ENCODE measurements around the gene ABHD5.
A peak's percentile ranks its signal among the peaks of the same experiment; 100 is the strongest.

The ABHD5 gene

GRCh38 chr3:43689766-43690399 lies 855 bp upstream of the ABHD5 start:
- peaks cover 3% of the 10 kb centered on the region for H3F3A ChIP-seq (ENCODE audit: control insufficient read depth, insufficient read depth)
- H3K4me2 ChIP-seq (ENCODE audit: low read length) = peak overlapping the region; percentile 98
- H3K79me2 ChIP-seq (ENCODE audit: control insufficient read depth, low read length) = peaks cover 33% of the 10 kb centered on the region
- no peak for TF ChIP-seq EZH2phosphoT487 (IDR thresholded peaks at IDR 0.05; ENCODE audit: borderline replicate concordance, low read length)
- TF ChIP-seq, protein P1, sequence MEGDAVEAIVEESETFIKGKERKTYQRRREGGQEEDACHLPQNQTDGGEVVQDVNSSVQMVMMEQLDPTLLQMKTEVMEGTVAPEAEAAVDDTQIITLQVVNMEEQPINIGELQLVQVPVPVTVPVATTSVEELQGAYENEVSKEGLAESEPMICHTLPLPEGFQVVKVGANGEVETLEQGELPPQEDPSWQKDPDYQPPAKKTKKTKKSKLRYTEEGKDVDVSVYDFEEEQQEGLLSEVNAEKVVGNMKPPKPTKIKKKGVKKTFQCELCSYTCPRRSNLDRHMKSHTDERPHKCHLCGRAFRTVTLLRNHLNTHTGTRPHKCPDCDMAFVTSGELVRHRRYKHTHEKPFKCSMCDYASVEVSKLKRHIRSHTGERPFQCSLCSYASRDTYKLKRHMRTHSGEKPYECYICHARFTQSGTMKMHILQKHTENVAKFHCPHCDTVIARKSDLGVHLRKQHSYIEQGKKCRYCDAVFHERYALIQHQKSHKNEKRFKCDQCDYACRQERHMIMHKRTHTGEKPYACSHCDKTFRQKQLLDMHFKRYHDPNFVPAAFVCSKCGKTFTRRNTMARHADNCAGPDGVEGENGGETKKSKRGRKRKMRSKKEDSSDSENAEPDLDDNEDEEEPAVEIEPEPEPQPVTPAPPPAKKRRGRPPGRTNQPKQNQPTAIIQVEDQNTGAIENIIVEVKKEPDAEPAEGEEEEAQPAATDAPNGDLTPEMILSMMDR (IDR thresholded peaks at IDR 0.05; ENCODE audit: low read depth, low read length, poor library complexity, severe bottlenecking) = no peak
- no peaks in the 10 kb centered on the region for H3K9me3 ChIP-seq (ENCODE audit: control insufficient read depth, insufficient read depth, low read length)
- no peak overlapping the region for H3K27ac ChIP-seq (ENCODE audit: low read depth, low read length)
- peak overlapping the region; percentile 85 for H3K4me3 ChIP-seq (ENCODE audit: low read length)
- H3K27me3 ChIP-seq (ENCODE audit: control insufficient read depth, low read length) = peaks cover 8% of the 10 kb centered on the region; the same call in 1 of the 2 replicates
- H4K20me1 ChIP-seq (ENCODE audit: control insufficient read depth, insufficient read depth, low read depth, low read length) = no peaks in the 10 kb centered on the region
- H3K4me1 ChIP-seq (ENCODE audit: control insufficient read depth, low read length) = peaks cover 26% of the 10 kb centered on the region
- no peaks in the 10 kb centered on the region; the same call in 1 of the 2 replicates for H3K9me2 ChIP-seq (replicated peaks; ENCODE audit: control insufficient read depth, low read length)
- no peaks in the 10 kb centered on the region for H3K36me3 ChIP-seq (ENCODE audit: control insufficient read depth, low read length)

- TF ChIP-seq, protein P1 (IDR thresholded peaks at IDR 0.05; ENCODE audit: low read depth, low read length, poor library complexity, severe bottlenecking) = peak; percentile 7
- no peak for TF ChIP-seq EZH2phosphoT487 (IDR thresholded peaks at IDR 0.05; ENCODE audit: borderline replicate concordance, low read length)
- no peaks in the 10 kb centered on the region for H4K20me1 ChIP-seq (ENCODE audit: control insufficient read depth, insufficient read depth, low read depth, low read length)
- peaks cover 3% of the 10 kb centered on the region for H3F3A ChIP-seq (ENCODE audit: control insufficient read depth, insufficient read depth)
- H3K36me3 ChIP-seq (ENCODE audit: control insufficient read depth, low read length) = no peaks in the 10 kb centered on the region
- H3K9me3 ChIP-seq (ENCODE audit: control insufficient read depth, insufficient read depth, low read length) = no peaks in the 10 kb centered on the region
- peak overlapping the region; percentile 46 for H3K27ac ChIP-seq (ENCODE audit: low read depth, low read length)
- H3K4me3 ChIP-seq (ENCODE audit: low read length) = peak overlapping the region; percentile 85
- peaks cover 8% of the 10 kb centered on the region; the same call in 1 of the 2 replicates for H3K27me3 ChIP-seq (ENCODE audit: control insufficient read depth, low read length)
- H3K4me1 ChIP-seq (ENCODE audit: control insufficient read depth, low read length) = peaks cover 26% of the 10 kb centered on the region
- peaks cover 44% of the 10 kb centered on the region for H3K79me2 ChIP-seq (ENCODE audit: control insufficient read depth, low read length)
- H3K4me2 ChIP-seq (ENCODE audit: low read length) = peak overlapping the region; percentile 98
- H3K9me2 ChIP-seq (replicated peaks; ENCODE audit: control insufficient read depth, low read length) = no peaks in the 10 kb centered on the region; the same call in 1 of the 2 replicates
Observed at GRCh38 chr3:43691120-43691995, 620 bp downstream of the ABHD5 start.

- Histone ChIP-seq H3K9me2 (replicated peaks; ENCODE audit: control insufficient read depth, low read length) (no peaks in the 10 kb centered on the region; the same call in 1 of the 2 replicates), H3K9me3 (ENCODE audit: control insufficient read depth, insufficient read depth, low read length) (no peaks in the 10 kb centered on the region), H3K4me2 (ENCODE audit: low read length) (peak overlapping the region; percentile 98), H3K36me3 (ENCODE audit: control insufficient read depth, low read length) (no peaks in the 10 kb centered on the region), H3F3A (ENCODE audit: control insufficient read depth, insufficient read depth) (peaks cover 3% of the 10 kb centered on the region), H4K20me1 (ENCODE audit: control insufficient read depth, insufficient read depth, low read depth, low read length) (no peaks in the 10 kb centered on the region), H3K27ac (ENCODE audit: low read depth, low read length) (peak overlapping the region; percentile 46; the same call in 1 of the 2 replicates), H3K27me3 (ENCODE audit: control insufficient read depth, low read length) (peaks cover 8% of the 10 kb centered on the region; the same call in 1 of the 2 replicates), H3K4me1 (ENCODE audit: control insufficient read depth, low read length) (peaks cover 26% of the 10 kb centered on the region), H3K4me3 (ENCODE audit: low read length) (peak overlapping the region; percentile 85), H3K79me2 (ENCODE audit: control insufficient read depth, low read length) (peaks cover 54% of the 10 kb centered on the region)
- TF ChIP-seq, protein P1 (IDR thresholded peaks at IDR 0.05; ENCODE audit: low read depth, low read length, poor library complexity, severe bottlenecking) = no peak
- no peak for TF ChIP-seq EZH2phosphoT487 (IDR thresholded peaks at IDR 0.05; ENCODE audit: borderline replicate concordance, low read length)
Observed at GRCh38 chr3:43692085-43692855, 1.5 kb downstream of the ABHD5 start.
